Stimulated activated CD8-positive, alpha-beta memory T cell treated with anti-CD3 and anti-CD28 coated beads, Interleukin-4, amount 100 ng/mL, for 4 hours (primary cell): ENCODE results near the gene RNASEH2B.

ENCODE experiments used
- DNase-seq, 2 donors: peaks; one replicate each; pipeline ENCODE4 v3.0.0-alpha.2; 2020; ENCODE audit warnings: low read depth in 2 of 2, low spot score in 1 of 2

Gene RNASEH2B

GRCh38 chr13:50907781-50908180 lies 1.8 kb upstream of the RNASEH2B start:
- DNase-seq = no peak

GRCh38 chr13:50908371-50908770 lies 1.2 kb upstream of the RNASEH2B start:
- no peak for DNase-seq

- DNase-seq = no peak
Observed at GRCh38 chr13:50910485-50910805, 854 bp downstream of the RNASEH2B start.

- DNase-seq = no peak
Observed at GRCh38 chr13:50911081-50911631, 1.6 kb downstream of the RNASEH2B start.

GRCh38 chr13:50911937-50912795 lies 2.6 kb downstream of the RNASEH2B start:
- peak; percentile 77 to 91 for DNase-seq

GRCh38 chr13:50912851-50913250 lies 3.3 kb downstream of the RNASEH2B start:
- no peak for DNase-seq

GRCh38 chr13:50914176-50914700 lies 4.6 kb downstream of the RNASEH2B start:
- DNase-seq = no peak

GRCh38 chr13:50914848-50915247 lies 5.3 kb downstream of the RNASEH2B start:
- DNase-seq = no peak

GRCh38 chr13:50915565-50915964 lies 6.0 kb downstream of the RNASEH2B start:
- no peak for DNase-seq

GRCh38 chr13:50916701-50917184 lies 7.2 kb downstream of the RNASEH2B start:
- no peak for DNase-seq

GRCh38 chr13:50917572-50917971 lies 8.0 kb downstream of the RNASEH2B start:
- DNase-seq = no peak

GRCh38 chr13:50918567-50918966 lies 9.0 kb downstream of the RNASEH2B start:
- DNase-seq = no peak

- DNase-seq = no peak
Observed at GRCh38 chr13:50919277-50919676, 9.7 kb downstream of the RNASEH2B start.

GRCh38 chr13:50921706-50922105 lies 12.1 kb downstream of the RNASEH2B start:
- no peak for DNase-seq

- DNase-seq = no peak
Observed at GRCh38 chr13:50923272-50923671, 13.7 kb downstream of the RNASEH2B start.

GRCh38 chr13:50924025-50924424 lies 14.4 kb downstream of the RNASEH2B start:
- no peak for DNase-seq

- no peak for DNase-seq
Observed at GRCh38 chr13:50927701-50928100, 18.1 kb downstream of the RNASEH2B start.

- DNase-seq = no peak
Observed at GRCh38 chr13:50928102-50928501, 18.5 kb downstream of the RNASEH2B start.

GRCh38 chr13:50928659-50929462 lies 19.3 kb downstream of the RNASEH2B start:
- no peak for DNase-seq

- no peak for DNase-seq
Observed at GRCh38 chr13:50932091-50932490, 22.5 kb downstream of the RNASEH2B start.

GRCh38 chr13:50934735-50935435 lies 25.3 kb downstream of the RNASEH2B start:
- DNase-seq = no peak
